Activated T-cell treated with anti-CD3 and anti-CD28 coated beads, Interleukin-2, amount 50 U/mL, for 4 hours (primary cell): ENCODE measurements around the gene CKLF. TPM values are rescaled to one million over a fixed set of nuclear protein-coding genes. Genes with fewer than 3 reads are reported as not detected.

Experiments
- ATAC-seq, 2 donors: fragments of 200-7000 bp; cut with Tn5 transposase; one replicate each; pipeline ENCODE4 v1.10.0; 2021
- DNase-seq: peaks from one replicate; pipeline ENCODE4 v3.0.0-alpha.2; 2020
- H3K27me3 Mint-ChIP-seq: one replicate; pipeline ENCODE4 v1.8.0; 2021; ENCODE audit warnings: low read depth, mixed read lengths
- H3K36me3 Mint-ChIP-seq: one replicate; pipeline ENCODE4 v1.8.0; 2022; ENCODE audit warnings: mixed read lengths; ENCODE audit not compliant: insufficient read depth
- H3K4me1 Mint-ChIP-seq: one replicate; pipeline ENCODE4 v1.8.0; 2021; ENCODE audit warnings: low read depth, mixed read lengths
- H3K4me3 Mint-ChIP-seq: one replicate; pipeline ENCODE4 v1.8.0; 2021; ENCODE audit warnings: mild to moderate bottlenecking, moderate library complexity, mixed read lengths
- H3K9me3 Mint-ChIP-seq: one replicate; pipeline ENCODE4 v1.8.0; 2021; ENCODE audit warnings: mixed read lengths
- total RNA-seq, 3 donors: library from RNA; stranded (reverse); gene quantifications; one replicate each; pipeline ENCODE4 v1.2.1, GENCODE V29; 2021

The CKLF gene
- total RNA-seq, 3 donors from 2014 or later = 52.4 to 63.6 (median 53.2) TPM

GRCh38 chr16:66614161-66614802 lies 61.9 kb downstream of the CKLF start:
- ATAC-seq (no peak), DNase-seq (no peak)
- no peak overlapping the region for H3K4me3 Mint-ChIP-seq
- H3K9me3 Mint-ChIP-seq = no peaks in the 10 kb centered on the region
- H3K27me3 Mint-ChIP-seq = no peaks in the 10 kb centered on the region
- H3K36me3 Mint-ChIP-seq = peaks cover 8% of the 10 kb centered on the region
- H3K4me1 Mint-ChIP-seq = no peaks in the 10 kb centered on the region

Other genes starting within 250 kb of the CKLF start
- under 1 TPM in 1 of 3 donors, not detected in 2; 0.13 TPM for gene CDH5, start 185.9 kb upstream of the CKLF start, total RNA-seq
- gene BEAN1, start 125.3 kb upstream of the CKLF start, total RNA-seq = not detected
- gene TK2, start 2.5 kb upstream of the CKLF start, total RNA-seq = 1 to 10 TPM; 3.6 to 4.6 (median 3.8) TPM
- gene CMTM1, start 13.9 kb downstream of the CKLF start, total RNA-seq = 1 to 10 TPM; 1.4 to 3.1 (median 2.3) TPM
- gene CMTM2, start 26.9 kb downstream of the CKLF start, total RNA-seq = not detected
- gene CMTM3, start 52.1 kb downstream of the CKLF start, total RNA-seq = 10 to 100 TPM; 49.3 to 53.0 (median 51.4) TPM
- gene CMTM4, start 144.2 kb downstream of the CKLF start, total RNA-seq = 1 to 10 TPM; 2.6 to 3.0 (median 2.8) TPM
- 10 to 100 TPM; 45.9 to 55.5 (median 53.6) TPM for gene DYNC1LI2, start 199.0 kb downstream of the CKLF start, total RNA-seq
- gene TERB1, start 249.0 kb downstream of the CKLF start, total RNA-seq = not detected